OCI-LY1 (cell line): ENCODE results near the gene PTPRR.

Experiments
- H2AFZ ChIP-seq: fragments of 200-600 bp; sonication (generic), shearing (Covaris generic); 2 replicates; pipeline ENCODE4 v1.6.0; 2014; ENCODE audit warnings: antibody characterized with exemption, mild to moderate bottlenecking, low read length
- H3F3A ChIP-seq: fragments of 200-600 bp; sonication (generic), shearing (Covaris generic); 2 replicates; pipeline ENCODE4 v1.6.0; 2014; ENCODE audit warnings: mild to moderate bottlenecking, antibody characterized with exemption, low read length, moderate library complexity; ENCODE audit not compliant: insufficient read depth
- H3K27ac ChIP-seq: fragments of 200-600 bp; sonication (generic); 2 replicates; pipeline ENCODE4 v1.5.1; 2014; ENCODE audit warnings: low read length, mixed run types, mild to moderate bottlenecking, low read depth; ENCODE audit not compliant: poor library complexity, severe bottlenecking
- H3K27me3 ChIP-seq: fragments of 200-600 bp; sonication (generic); 2 replicates; pipeline ENCODE4 v1.6.0; 2014; ENCODE audit warnings: antibody characterized with exemption, mild to moderate bottlenecking, low read length, moderate library complexity; ENCODE audit not compliant: insufficient read depth
- H3K36me3 ChIP-seq: fragments of 200-600 bp; sonication (generic); 2 replicates; pipeline ENCODE4 v1.6.1; 2014; ENCODE audit warnings: mild to moderate bottlenecking, antibody characterized with exemption, low read length, moderate library complexity, mixed read lengths; ENCODE audit not compliant: insufficient read depth
- H3K4me1 ChIP-seq: fragments of 200-600 bp; sonication (generic); 2 replicates; pipeline ENCODE4 v1.5.1; 2014; ENCODE audit warnings: mild to moderate bottlenecking, low read length, moderate library complexity; ENCODE audit not compliant: insufficient read depth, severe bottlenecking
- H3K4me2 ChIP-seq: fragments of 200-600 bp; sonication (generic), shearing (Covaris generic); 2 replicates; pipeline ENCODE4 v1.6.1; 2014; ENCODE audit warnings: low read length
- H3K4me3 ChIP-seq: fragments of 200-600 bp; sonication (generic); 2 replicates; pipeline ENCODE4 v1.5.1; 2014; ENCODE audit warnings: low read length, low read depth, mild to moderate bottlenecking, mixed read lengths; ENCODE audit not compliant: poor library complexity, severe bottlenecking
- H3K79me2 ChIP-seq: fragments of 200-600 bp; shearing (Covaris generic); 2 replicates; pipeline ENCODE4 v1.6.1; 2016; ENCODE audit warnings: mixed run types, low read length, mixed read lengths; ENCODE audit not compliant: insufficient read depth
- H3K9ac ChIP-seq: fragments of 200-600 bp; sonication (generic), shearing (Covaris generic); 2 replicates; pipeline ENCODE4 v1.6.1; 2014; ENCODE audit warnings: mild to moderate bottlenecking, low read length, mixed read lengths
- H3K9me2 ChIP-seq: fragments of 200-600 bp; sonication (generic), shearing (Covaris generic); 2 replicates; pipeline ENCODE4 v1.6.1; 2014; ENCODE audit warnings: low read depth, mild to moderate bottlenecking, low read length, mixed read lengths
- H3K9me3 ChIP-seq: fragments of 200-600 bp; shearing (Covaris generic); 2 replicates; pipeline ENCODE4 v1.6.1; 2014; ENCODE audit warnings: low read length, mixed read lengths
- H4K20me1 ChIP-seq: fragments of 200-600 bp; sonication (generic), shearing (Covaris generic); 2 replicates; pipeline ENCODE4 v1.6.0; 2016; ENCODE audit warnings: mild to moderate bottlenecking, low read length; ENCODE audit not compliant: insufficient read depth
- CTCF ChIP-seq: fragments of 200-600 bp; sonication (generic), shearing (Covaris generic); IDR thresholded peaks from 2 replicates; pipeline ENCODE4 v1.5.1; 2017; ENCODE audit warnings: mild to moderate bottlenecking, antibody characterized with exemption, low read length, moderate library complexity, mixed read lengths
- EZH2 ChIP-seq: fragments of 200-600 bp; sonication (generic), shearing (Covaris generic); IDR thresholded peaks from 2 replicates; pipeline ENCODE4 v1.8.0; 2017; ENCODE audit warnings: borderline replicate concordance, mixed run types, mild to moderate bottlenecking, antibody characterized with exemption, low read length, moderate library complexity, mixed read lengths

PTPRR gene

GRCh38 chr12:70603044-70603443 lies 317.5 kb downstream of the PTPRR start:
- H3K9ac ChIP-seq: no peak overlapping the region
- H3K36me3 ChIP-seq: no peaks in the 10 kb centered on the region
- H3F3A ChIP-seq: no peaks in the 10 kb centered on the region
- H3K4me2 ChIP-seq: no peak overlapping the region
- H3K9me3 ChIP-seq: no peaks in the 10 kb centered on the region; the same call in 1 of the 2 replicates
- TF ChIP-seq CTCF: no peak
- no peak overlapping the region for H3K27ac ChIP-seq
- no peak overlapping the region for H2AFZ ChIP-seq
- no peaks in the 10 kb centered on the region for H3K9me2 ChIP-seq
- H3K27me3 ChIP-seq: no peaks in the 10 kb centered on the region
- H3K4me3 ChIP-seq: no peak overlapping the region
- no peaks in the 10 kb centered on the region for H4K20me1 ChIP-seq
- H3K79me2 ChIP-seq: no peaks in the 10 kb centered on the region
- no peaks in the 10 kb centered on the region for H3K4me1 ChIP-seq

GRCh38 chr12:70598467-70599193 lies 321.9 kb downstream of the PTPRR start:
- no peak overlapping the region for H3K9ac ChIP-seq
- TF ChIP-seq EZH2: no peak
- TF ChIP-seq CTCF: no peak
- no peaks in the 10 kb centered on the region for H3K79me2 ChIP-seq
- H3K9me2 ChIP-seq: no peaks in the 10 kb centered on the region
- no peak overlapping the region for H3K27ac ChIP-seq
- H2AFZ ChIP-seq: no peak overlapping the region
- H3K9me3 ChIP-seq: no peaks in the 10 kb centered on the region; the same call in 1 of the 2 replicates
- H3K4me1 ChIP-seq: no peaks in the 10 kb centered on the region
- H3K4me3 ChIP-seq: no peak overlapping the region
- H4K20me1 ChIP-seq: no peaks in the 10 kb centered on the region
- no peaks in the 10 kb centered on the region for H3K27me3 ChIP-seq
- no peaks in the 10 kb centered on the region for H3K36me3 ChIP-seq
- no peak overlapping the region for H3K4me2 ChIP-seq
- no peaks in the 10 kb centered on the region for H3F3A ChIP-seq

GRCh38 chr12:70592664-70593063 lies 327.9 kb downstream of the PTPRR start:
- Histone ChIP-seq H3K27ac (no peak overlapping the region), H3K36me3 (no peaks in the 10 kb centered on the region), H3K79me2 (no peaks in the 10 kb centered on the region), H3K9me2 (no peaks in the 10 kb centered on the region), H4K20me1 (no peaks in the 10 kb centered on the region), H3K9me3 (no peaks in the 10 kb centered on the region), H3K4me2 (no peak overlapping the region), H3K27me3 (no peaks in the 10 kb centered on the region), H2AFZ (no peak overlapping the region), H3K4me3 (no peak overlapping the region), H3F3A (no peaks in the 10 kb centered on the region), H3K9ac (no peak overlapping the region), H3K4me1 (no peaks in the 10 kb centered on the region)
- TF ChIP-seq EZH2 (no peak), CTCF (no peak)
